Measurements from ENCODE around the gene C10orf53. TPM values are rescaled to one million over a fixed set of nuclear protein-coding genes. Genes with fewer than 3 reads are reported as not detected.
A peak's percentile ranks its signal among the peaks of the same experiment; 100 is the strongest.

Gene C10orf53
- total RNA-seq, 1 experiment from 2014 or later = not detected

DNA sequence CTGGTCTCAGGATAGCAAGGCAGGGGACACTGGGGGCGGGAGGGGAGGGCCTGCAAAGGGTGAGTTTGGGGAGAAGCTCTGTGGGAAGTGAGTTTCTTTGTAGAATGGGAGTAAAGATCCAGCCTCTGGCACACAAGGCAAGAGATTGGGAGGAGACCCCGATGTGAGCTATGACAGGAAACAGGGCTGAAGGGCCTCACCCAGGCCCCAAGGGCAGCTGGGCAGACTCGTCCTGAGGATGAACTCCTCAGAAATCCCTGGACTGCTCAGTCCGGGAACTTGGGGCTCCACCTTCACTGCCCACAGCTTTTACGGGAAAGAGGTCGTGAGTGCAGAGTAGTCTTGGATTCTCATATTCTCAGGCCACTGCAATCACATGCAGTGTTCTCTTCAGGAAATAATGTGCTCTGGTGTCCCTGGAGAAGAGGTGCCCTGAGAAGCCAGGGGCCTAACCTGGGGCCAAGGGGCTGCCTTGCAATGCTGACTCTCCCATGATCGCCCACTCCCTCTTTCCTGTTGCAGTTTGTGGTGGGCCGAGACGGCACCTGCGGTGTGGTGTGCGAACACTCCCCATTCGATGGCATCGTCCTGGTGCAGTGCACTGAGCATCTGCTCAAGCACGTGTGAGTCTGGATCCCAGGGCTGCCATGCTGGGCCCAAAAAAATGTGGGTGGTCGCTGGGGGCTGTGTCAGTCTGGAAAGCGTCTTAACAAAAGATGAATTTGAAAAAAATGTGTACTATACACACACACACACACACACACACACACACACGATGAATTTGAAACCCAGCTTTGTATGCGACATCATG lies 31.3 kb upstream of the C10orf53 start:
- no peaks in the 10 kb centered on the region for H3K36me3 ChIP-seq
- peak in 1 of 2 experiments; percentile 26 for DNase-seq (ENCODE audit: low read depth in 1 of 2, low spot score in 2 of 2)
- peaks cover 22% of the 10 kb centered on the region for H3K27me3 ChIP-seq (replicated peaks)
- H3K4me1 ChIP-seq (replicated peaks) = no peaks in the 10 kb centered on the region
- no peaks in the 10 kb centered on the region for H3K9me3 ChIP-seq (replicated peaks)
- no peak overlapping the region for H3K4me3 ChIP-seq
- H3K27ac ChIP-seq = no peak overlapping the region

DNA sequence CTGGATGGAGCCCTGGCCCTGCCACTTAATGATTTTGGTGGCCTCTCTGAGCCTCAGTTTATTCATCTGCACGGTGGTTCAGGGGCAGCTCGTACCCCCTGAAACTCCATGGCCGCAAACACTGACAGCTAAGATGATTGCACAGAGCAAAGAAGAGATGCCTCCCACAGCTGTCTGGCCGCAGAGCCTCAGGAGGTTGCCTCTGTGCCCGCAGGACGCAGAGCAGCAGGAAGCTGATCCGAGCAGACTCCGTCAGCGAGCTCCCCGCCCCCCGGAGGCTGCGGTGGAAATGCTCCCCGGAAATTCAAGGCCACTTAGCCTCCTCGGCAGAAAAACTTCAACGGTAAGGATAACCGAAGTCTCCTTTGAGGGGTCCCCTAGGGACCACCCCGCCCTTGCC lies 30.2 kb upstream of the C10orf53 start:
- peaks cover 22% of the 10 kb centered on the region for H3K27me3 ChIP-seq (replicated peaks)
- no peaks in the 10 kb centered on the region for H3K36me3 ChIP-seq
- H3K4me1 ChIP-seq (replicated peaks) = no peaks in the 10 kb centered on the region
- no peak overlapping the region for H3K4me3 ChIP-seq
- peak in 1 of 2 experiments; percentile 34 for DNase-seq (ENCODE audit: low read depth in 1 of 2, low spot score in 2 of 2)
- no peak overlapping the region for H3K27ac ChIP-seq
- H3K9me3 ChIP-seq (replicated peaks) = no peaks in the 10 kb centered on the region

- peak in 1 of 2 experiments; percentile 21 for DNase-seq (ENCODE audit: low read depth in 1 of 2, low spot score in 2 of 2)
- Histone ChIP-seq H3K4me1 (replicated peaks) (no peaks in the 10 kb centered on the region), H3K27me3 (replicated peaks) (peaks cover 22% of the 10 kb centered on the region), H3K9me3 (replicated peaks) (no peaks in the 10 kb centered on the region), H3K4me3 (no peak overlapping the region), H3K27ac (no peak overlapping the region), H3K36me3 (no peaks in the 10 kb centered on the region)
Measured at GRCh38 chr10:49649936-49650723, 29.3 kb upstream of the C10orf53 start.

- no peak overlapping the region for H3K27ac ChIP-seq
- no peaks in the 10 kb centered on the region for H3K9me3 ChIP-seq (replicated peaks)
- H3K36me3 ChIP-seq = no peaks in the 10 kb centered on the region
- H3K27me3 ChIP-seq (replicated peaks) = peaks cover 22% of the 10 kb centered on the region
- peak in 1 of 2 experiments; percentile 31 for DNase-seq (ENCODE audit: low read depth in 1 of 2, low spot score in 2 of 2)
- no peak overlapping the region for H3K4me3 ChIP-seq
- no peaks in the 10 kb centered on the region for H3K4me1 ChIP-seq (replicated peaks)
Measured at GRCh38 chr10:49650724-49651034, 28.8 kb upstream of the C10orf53 start.

DNA sequence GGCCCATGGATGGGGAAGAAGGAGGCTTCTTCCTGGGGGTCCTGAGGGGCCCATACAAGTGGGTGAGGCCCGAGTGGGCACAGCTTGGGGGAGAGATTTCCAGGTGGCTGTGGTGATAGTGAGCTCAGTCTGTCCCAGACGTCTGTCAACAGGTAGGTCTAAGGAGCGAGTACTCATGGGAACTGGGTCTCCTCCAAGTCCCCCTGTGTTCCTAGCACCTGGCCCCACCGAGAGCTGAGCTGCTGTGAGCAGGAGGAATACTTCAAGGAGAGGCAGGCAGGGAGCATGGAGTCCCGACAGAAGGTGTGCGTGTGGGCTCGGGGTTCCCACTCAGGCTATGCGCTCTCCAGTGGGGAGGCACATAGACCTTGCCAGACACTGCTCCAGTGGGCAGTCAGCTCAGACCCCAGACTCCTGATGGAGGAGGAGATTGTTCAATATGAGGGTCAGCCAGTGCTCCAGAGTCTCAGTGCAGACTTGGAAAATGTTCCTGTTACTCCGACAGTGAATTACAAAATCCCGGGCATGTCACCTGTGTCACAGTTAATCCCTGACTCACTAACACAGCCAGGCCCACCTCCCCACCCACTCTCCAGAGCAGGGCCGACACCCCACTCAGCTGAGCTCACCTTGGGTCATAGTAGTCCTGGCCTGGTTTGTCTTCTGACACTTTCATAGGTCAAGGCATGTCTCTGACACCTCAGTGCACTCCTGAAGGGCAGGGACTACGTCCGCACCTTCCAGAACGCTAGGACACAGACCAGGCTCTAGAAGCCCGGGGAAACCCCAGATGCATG lies 28.2 kb upstream of the C10orf53 start:
- no peaks in the 10 kb centered on the region for H3K36me3 ChIP-seq
- DNase-seq (ENCODE audit: low read depth in 1 of 2, low spot score in 2 of 2) = no peak
- no peaks in the 10 kb centered on the region for H3K4me1 ChIP-seq (replicated peaks)
- H3K27ac ChIP-seq = no peak overlapping the region
- no peaks in the 10 kb centered on the region for H3K9me3 ChIP-seq (replicated peaks)
- H3K27me3 ChIP-seq (replicated peaks) = peaks cover 22% of the 10 kb centered on the region
- H3K4me3 ChIP-seq = no peak overlapping the region

DNA sequence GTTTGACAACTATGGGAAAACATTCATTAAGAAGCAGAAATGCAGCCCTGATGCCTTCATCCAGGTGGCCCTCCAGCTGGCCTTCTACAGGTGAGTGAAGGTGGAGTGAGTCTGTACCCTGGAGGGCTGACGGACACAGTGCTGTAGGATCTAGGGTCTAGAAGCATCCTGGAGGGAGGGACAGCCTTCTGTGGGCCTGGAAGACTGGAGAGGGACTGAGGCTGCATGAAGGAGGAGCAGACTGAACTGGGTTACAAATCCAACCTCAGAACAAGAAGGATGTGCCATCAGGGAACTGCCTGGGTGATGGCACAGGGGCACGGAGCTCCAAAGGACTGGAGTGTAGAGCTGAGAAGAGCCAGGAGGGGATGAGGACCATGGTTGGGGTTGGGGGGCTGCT lies 27.5 kb upstream of the C10orf53 start:
- peak in 1 of 2 experiments; percentile 25 for DNase-seq (ENCODE audit: low read depth in 1 of 2, low spot score in 2 of 2)
- no peaks in the 10 kb centered on the region for H3K4me1 ChIP-seq (replicated peaks)

GRCh38 chr10:49652421-49653272 lies 26.8 kb upstream of the C10orf53 start:
- Histone ChIP-seq H3K36me3 (no peaks in the 10 kb centered on the region), H3K4me3 (no peak overlapping the region), H3K4me1 (replicated peaks) (no peaks in the 10 kb centered on the region), H3K27ac (no peak overlapping the region), H3K9me3 (replicated peaks) (no peaks in the 10 kb centered on the region), H3K27me3 (replicated peaks) (peaks cover 16% of the 10 kb centered on the region)
- peak in 1 of 2 experiments; percentile 20 for DNase-seq (ENCODE audit: low read depth in 1 of 2, low spot score in 2 of 2)

More for the DNA sequence above, 27.5 kb upstream of the C10orf53 start:
- no peak overlapping the region for H3K27ac ChIP-seq
- no peaks in the 10 kb centered on the region for H3K36me3 ChIP-seq
- no peak overlapping the region for H3K4me3 ChIP-seq
- no peaks in the 10 kb centered on the region for H3K9me3 ChIP-seq (replicated peaks)
- H3K27me3 ChIP-seq (replicated peaks) = peaks cover 22% of the 10 kb centered on the region

DNA sequence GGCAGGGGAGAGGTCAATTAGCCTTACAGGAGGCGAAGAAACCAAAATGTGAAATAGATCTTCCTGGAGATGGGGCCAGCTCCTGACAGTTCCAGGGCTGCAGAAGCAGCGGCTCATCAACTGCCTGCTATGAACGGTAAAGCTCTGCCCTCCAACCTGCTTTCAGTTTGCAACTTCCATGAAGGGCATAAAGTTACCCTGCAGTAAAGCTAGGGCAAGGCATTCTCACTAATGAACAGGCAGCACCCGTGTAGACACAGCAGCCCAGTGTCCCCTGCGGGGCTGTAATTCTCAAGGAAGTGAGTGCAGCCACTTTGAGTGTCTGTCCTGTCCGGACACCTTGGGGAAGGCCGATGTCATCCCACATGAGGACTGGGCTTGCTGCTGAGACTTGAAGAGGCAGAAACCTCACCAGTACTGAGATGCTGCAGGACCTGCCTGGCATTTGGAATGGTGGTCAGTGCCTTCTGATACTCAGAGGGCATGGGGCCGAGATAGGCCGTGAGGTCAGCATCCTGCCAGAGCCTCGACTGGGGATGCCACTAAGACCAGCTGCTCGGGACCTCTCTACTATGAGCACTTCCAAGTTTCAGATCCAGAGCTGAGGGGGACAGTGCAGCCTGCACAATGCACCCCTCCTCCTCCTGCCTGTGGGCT lies 26.1 kb upstream of the C10orf53 start:
- Histone ChIP-seq H3K27ac (no peak overlapping the region), H3K4me3 (no peak overlapping the region), H3K4me1 (replicated peaks) (no peaks in the 10 kb centered on the region), H3K36me3 (no peaks in the 10 kb centered on the region), H3K27me3 (replicated peaks) (peaks cover 12% of the 10 kb centered on the region), H3K9me3 (replicated peaks) (no peaks in the 10 kb centered on the region)
- DNase-seq (ENCODE audit: low read depth in 1 of 2, low spot score in 2 of 2) = peak in 1 of 2 experiments; percentile 17

GRCh38 chr10:49654036-49654693 lies 25.3 kb upstream of the C10orf53 start:
- H3K27me3 ChIP-seq (replicated peaks) = peaks cover 8% of the 10 kb centered on the region
- H3K36me3 ChIP-seq = no peaks in the 10 kb centered on the region
- no peaks in the 10 kb centered on the region for H3K9me3 ChIP-seq (replicated peaks)
- peak in 1 of 2 experiments; percentile 22 for DNase-seq (ENCODE audit: low read depth in 1 of 2, low spot score in 2 of 2)
- no peak overlapping the region for H3K4me3 ChIP-seq
- H3K27ac ChIP-seq = no peak overlapping the region
- no peaks in the 10 kb centered on the region for H3K4me1 ChIP-seq (replicated peaks)

- H3K9me3 ChIP-seq (replicated peaks) = no peaks in the 10 kb centered on the region
- no peaks in the 10 kb centered on the region for H3K36me3 ChIP-seq
- peaks cover 2% of the 10 kb centered on the region; the same call in 1 of the 2 replicates for H3K27me3 ChIP-seq (replicated peaks)
- DNase-seq (ENCODE audit: low read depth in 1 of 2, low spot score in 2 of 2) = peak in 1 of 2 experiments; percentile 22
- no peak overlapping the region for H3K4me3 ChIP-seq
- no peaks in the 10 kb centered on the region for H3K4me1 ChIP-seq (replicated peaks)
- no peak overlapping the region for H3K27ac ChIP-seq
Measured at GRCh38 chr10:49655099-49655498, 24.4 kb upstream of the C10orf53 start.

- Histone ChIP-seq H3K9me3 (replicated peaks) (no peaks in the 10 kb centered on the region), H3K4me3 (no peak overlapping the region), H3K27me3 (replicated peaks) (no peaks in the 10 kb centered on the region; the same call in 1 of the 2 replicates), H3K4me1 (replicated peaks) (no peaks in the 10 kb centered on the region), H3K27ac (no peak overlapping the region), H3K36me3 (no peaks in the 10 kb centered on the region)
- no peak for DNase-seq (ENCODE audit: low read depth in 1 of 2, low spot score in 2 of 2)
Measured at GRCh38 chr10:49656845-49657493, 22.5 kb upstream of the C10orf53 start.

GRCh38 chr10:49657606-49658005 lies 21.8 kb upstream of the C10orf53 start:
- Histone ChIP-seq H3K27ac (no peak overlapping the region), H3K4me3 (no peak overlapping the region), H3K27me3 (replicated peaks) (no peaks in the 10 kb centered on the region; the same call in 1 of the 2 replicates), H3K36me3 (no peaks in the 10 kb centered on the region), H3K9me3 (replicated peaks) (no peaks in the 10 kb centered on the region), H3K4me1 (replicated peaks) (no peaks in the 10 kb centered on the region)
- DNase-seq (ENCODE audit: low read depth in 1 of 2, low spot score in 2 of 2) = no peak
